ENCODE data around the gene ULK2.

The ULK2 gene

GRCh38 chr17:19759568-19760549 is 107.9 kb downstream of the ULK2 start:
- Histone ChIP-seq H3K36me3 (ENCODE audit: insufficient read depth, low read length) (no peaks in the 10 kb centered on the region), H3F3A (ENCODE audit: low read depth) (no peaks in the 10 kb centered on the region), H3K4me1 (ENCODE audit: insufficient read depth, low read length, poor library complexity, severe bottlenecking) (no peaks in the 10 kb centered on the region), H4K20me1 (ENCODE audit: insufficient read depth, low read length, poor library complexity, severe bottlenecking) (no peaks in the 10 kb centered on the region), H3K79me2 (ENCODE audit: insufficient read depth, low read length) (no peaks in the 10 kb centered on the region), H3K27me3 (ENCODE audit: insufficient read depth, low read length, poor library complexity, severe bottlenecking) (no peaks in the 10 kb centered on the region), H3K9ac (ENCODE audit: low read depth, low read length, poor library complexity, severe bottlenecking) (no peak overlapping the region), H3K4me2 (ENCODE audit: low read depth, low read length, poor library complexity, severe bottlenecking) (no peak overlapping the region), H3K9me3 (ENCODE audit: insufficient read depth, low read depth, low read length) (no peaks in the 10 kb centered on the region), H2AFZ (ENCODE audit: low read length) (no peak overlapping the region), H3K9me2 (replicated peaks; ENCODE audit: low read depth, low read length) (no peaks in the 10 kb centered on the region), H3K4me3 (ENCODE audit: low read length, poor library complexity, severe bottlenecking) (no peak overlapping the region)
- TF ChIP-seq EZH2phosphoT487 (IDR thresholded peaks at IDR 0.05; ENCODE audit: borderline replicate concordance) (no peak), CTCF (conservative IDR thresholded peaks at IDR 0.05; ENCODE audit: low read length) (no peak)

- no peaks in the 10 kb centered on the region for H3K4me1 ChIP-seq (ENCODE audit: insufficient read depth, low read length, poor library complexity, severe bottlenecking)
- H3K27me3 ChIP-seq (ENCODE audit: insufficient read depth, low read length, poor library complexity, severe bottlenecking), result no peaks in the 10 kb centered on the region
- H3K79me2 ChIP-seq (ENCODE audit: insufficient read depth, low read length), result no peaks in the 10 kb centered on the region
- TF ChIP-seq CTCF (conservative IDR thresholded peaks at IDR 0.05; ENCODE audit: low read length) (no peak), EZH2phosphoT487 (IDR thresholded peaks at IDR 0.05; ENCODE audit: borderline replicate concordance) (no peak)
- H4K20me1 ChIP-seq (ENCODE audit: insufficient read depth, low read length, poor library complexity, severe bottlenecking), result no peaks in the 10 kb centered on the region
- H3K9me2 ChIP-seq (replicated peaks; ENCODE audit: low read depth, low read length), result no peaks in the 10 kb centered on the region
- no peak overlapping the region for H3K9ac ChIP-seq (ENCODE audit: low read depth, low read length, poor library complexity, severe bottlenecking)
- no peak overlapping the region for H2AFZ ChIP-seq (ENCODE audit: low read length)
- no peaks in the 10 kb centered on the region for H3F3A ChIP-seq (ENCODE audit: low read depth)
- no peak overlapping the region for H3K4me2 ChIP-seq (ENCODE audit: low read depth, low read length, poor library complexity, severe bottlenecking)
- no peak overlapping the region for H3K4me3 ChIP-seq (ENCODE audit: low read length, poor library complexity, severe bottlenecking)
- H3K36me3 ChIP-seq (ENCODE audit: insufficient read depth, low read length), result no peaks in the 10 kb centered on the region
- H3K9me3 ChIP-seq (ENCODE audit: insufficient read depth, low read depth, low read length), result no peaks in the 10 kb centered on the region
These were observed 110.1 kb downstream of the ULK2 start for GRCh38 chr17:19757536-19758180.

GRCh38 chr17:19756546-19756945 is 111.2 kb downstream of the ULK2 start:
- no peaks in the 10 kb centered on the region for H3K9me3 ChIP-seq (ENCODE audit: insufficient read depth, low read depth, low read length)
- H3F3A ChIP-seq (ENCODE audit: low read depth), result no peaks in the 10 kb centered on the region
- H4K20me1 ChIP-seq (ENCODE audit: insufficient read depth, low read length, poor library complexity, severe bottlenecking), result no peaks in the 10 kb centered on the region
- H3K27me3 ChIP-seq (ENCODE audit: insufficient read depth, low read length, poor library complexity, severe bottlenecking), result no peaks in the 10 kb centered on the region
- H3K4me1 ChIP-seq (ENCODE audit: insufficient read depth, low read length, poor library complexity, severe bottlenecking), result no peaks in the 10 kb centered on the region
- no peak overlapping the region for H2AFZ ChIP-seq (ENCODE audit: low read length)
- TF ChIP-seq CTCF (conservative IDR thresholded peaks at IDR 0.05; ENCODE audit: low read length) (no peak), EZH2phosphoT487 (IDR thresholded peaks at IDR 0.05; ENCODE audit: borderline replicate concordance) (no peak)
- no peaks in the 10 kb centered on the region for H3K36me3 ChIP-seq (ENCODE audit: insufficient read depth, low read length)
- no peaks in the 10 kb centered on the region for H3K9me2 ChIP-seq (replicated peaks; ENCODE audit: low read depth, low read length)
- no peak overlapping the region for H3K9ac ChIP-seq (ENCODE audit: low read depth, low read length, poor library complexity, severe bottlenecking)
- H3K4me2 ChIP-seq (ENCODE audit: low read depth, low read length, poor library complexity, severe bottlenecking), result no peak overlapping the region
- no peaks in the 10 kb centered on the region for H3K79me2 ChIP-seq (ENCODE audit: insufficient read depth, low read length)
- no peak overlapping the region for H3K4me3 ChIP-seq (ENCODE audit: low read length, poor library complexity, severe bottlenecking)

Data from Loucy (cell line).